Measurements from ENCODE around the gene MUC2.

The MUC2 gene

DNA sequence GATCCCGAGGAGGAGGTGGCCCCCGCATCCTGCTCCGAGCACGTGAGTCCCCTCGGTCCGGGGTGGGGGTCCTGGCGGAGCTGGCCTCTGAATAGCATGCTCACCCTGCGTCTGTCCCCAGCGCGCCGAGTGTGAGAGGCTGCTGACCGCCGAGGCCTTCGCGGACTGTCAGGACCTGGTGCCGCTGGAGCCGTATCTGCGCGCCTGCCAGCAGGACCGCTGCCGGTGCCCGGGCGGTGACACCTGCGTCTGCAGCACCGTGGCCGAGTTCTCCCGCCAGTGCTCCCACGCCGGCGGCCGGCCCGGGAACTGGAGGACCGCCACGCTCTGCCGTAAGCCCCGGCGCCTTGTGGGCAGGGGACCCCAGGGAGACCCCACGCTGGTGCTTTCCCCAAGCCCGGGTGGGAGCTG lies 3.5 kb downstream of the MUC2 start:
- H3K27ac ChIP-seq: no peak overlapping the region
- TF ChIP-seq, protein P1, sequence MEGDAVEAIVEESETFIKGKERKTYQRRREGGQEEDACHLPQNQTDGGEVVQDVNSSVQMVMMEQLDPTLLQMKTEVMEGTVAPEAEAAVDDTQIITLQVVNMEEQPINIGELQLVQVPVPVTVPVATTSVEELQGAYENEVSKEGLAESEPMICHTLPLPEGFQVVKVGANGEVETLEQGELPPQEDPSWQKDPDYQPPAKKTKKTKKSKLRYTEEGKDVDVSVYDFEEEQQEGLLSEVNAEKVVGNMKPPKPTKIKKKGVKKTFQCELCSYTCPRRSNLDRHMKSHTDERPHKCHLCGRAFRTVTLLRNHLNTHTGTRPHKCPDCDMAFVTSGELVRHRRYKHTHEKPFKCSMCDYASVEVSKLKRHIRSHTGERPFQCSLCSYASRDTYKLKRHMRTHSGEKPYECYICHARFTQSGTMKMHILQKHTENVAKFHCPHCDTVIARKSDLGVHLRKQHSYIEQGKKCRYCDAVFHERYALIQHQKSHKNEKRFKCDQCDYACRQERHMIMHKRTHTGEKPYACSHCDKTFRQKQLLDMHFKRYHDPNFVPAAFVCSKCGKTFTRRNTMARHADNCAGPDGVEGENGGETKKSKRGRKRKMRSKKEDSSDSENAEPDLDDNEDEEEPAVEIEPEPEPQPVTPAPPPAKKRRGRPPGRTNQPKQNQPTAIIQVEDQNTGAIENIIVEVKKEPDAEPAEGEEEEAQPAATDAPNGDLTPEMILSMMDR (conservative IDR thresholded peaks at IDR 0.05): no peak
- TF ChIP-seq ZFX (IDR thresholded peaks at IDR 0.05): no peak

DNA sequence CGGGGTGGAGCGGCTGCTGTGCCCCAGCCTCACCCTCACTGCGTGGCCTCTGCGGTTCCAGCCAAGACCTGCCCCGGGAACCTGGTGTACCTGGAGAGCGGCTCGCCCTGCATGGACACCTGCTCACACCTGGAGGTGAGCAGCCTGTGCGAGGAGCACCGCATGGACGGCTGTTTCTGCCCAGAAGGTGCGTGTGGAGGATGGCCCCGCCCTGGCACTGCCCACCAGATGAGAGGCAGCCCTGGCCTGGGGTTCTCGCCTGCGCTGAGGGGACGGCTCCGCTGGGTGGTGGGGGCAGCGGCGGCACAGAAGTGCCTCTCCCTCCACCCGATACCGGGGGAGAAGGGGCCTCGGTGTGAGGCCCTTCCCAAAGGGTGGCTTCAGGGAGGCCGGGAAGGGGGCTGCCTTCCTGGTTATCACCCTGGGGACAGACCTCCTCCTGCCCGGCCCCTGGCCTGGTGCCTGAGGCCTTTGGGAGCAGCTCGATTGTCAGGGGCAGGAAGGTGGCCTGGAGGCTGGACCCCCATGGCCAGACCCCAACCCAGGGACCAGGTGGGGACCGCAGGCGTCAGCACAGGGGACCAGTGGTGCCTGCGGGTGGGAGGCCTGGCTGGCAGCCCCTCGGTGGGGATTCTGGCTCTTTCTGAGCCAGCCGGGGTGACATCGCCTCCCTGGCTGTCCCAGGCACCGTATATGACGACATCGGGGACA lies 7.1 kb downstream of the MUC2 start:
- no peak overlapping the region for H3K27ac ChIP-seq
- TF ChIP-seq, protein P1 (conservative IDR thresholded peaks at IDR 0.05): no peak
- no peak for TF ChIP-seq ZFX (IDR thresholded peaks at IDR 0.05)

DNA sequence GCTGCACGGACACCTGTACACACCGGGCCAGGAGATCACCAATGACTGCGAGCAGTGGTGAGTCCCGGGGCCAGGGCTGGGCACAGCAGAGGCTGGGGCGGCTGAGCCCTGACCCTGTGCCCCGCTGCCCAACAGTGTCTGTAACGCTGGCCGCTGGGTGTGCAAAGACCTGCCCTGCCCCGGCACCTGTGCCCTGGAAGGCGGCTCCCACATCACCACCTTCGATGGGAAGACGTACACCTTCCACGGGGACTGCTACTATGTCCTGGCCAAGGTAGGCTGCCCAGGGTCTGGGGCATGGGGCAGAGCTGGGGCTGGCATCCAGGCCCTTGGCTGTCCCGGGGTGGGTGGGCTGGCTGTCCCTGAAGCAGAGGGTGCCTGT lies 7.7 kb downstream of the MUC2 start:
- TF ChIP-seq ZFX (IDR thresholded peaks at IDR 0.05): no peak
- TF ChIP-seq, protein P1 (conservative IDR thresholded peaks at IDR 0.05): no peak
- H3K27ac ChIP-seq: no peak overlapping the region

DNA sequence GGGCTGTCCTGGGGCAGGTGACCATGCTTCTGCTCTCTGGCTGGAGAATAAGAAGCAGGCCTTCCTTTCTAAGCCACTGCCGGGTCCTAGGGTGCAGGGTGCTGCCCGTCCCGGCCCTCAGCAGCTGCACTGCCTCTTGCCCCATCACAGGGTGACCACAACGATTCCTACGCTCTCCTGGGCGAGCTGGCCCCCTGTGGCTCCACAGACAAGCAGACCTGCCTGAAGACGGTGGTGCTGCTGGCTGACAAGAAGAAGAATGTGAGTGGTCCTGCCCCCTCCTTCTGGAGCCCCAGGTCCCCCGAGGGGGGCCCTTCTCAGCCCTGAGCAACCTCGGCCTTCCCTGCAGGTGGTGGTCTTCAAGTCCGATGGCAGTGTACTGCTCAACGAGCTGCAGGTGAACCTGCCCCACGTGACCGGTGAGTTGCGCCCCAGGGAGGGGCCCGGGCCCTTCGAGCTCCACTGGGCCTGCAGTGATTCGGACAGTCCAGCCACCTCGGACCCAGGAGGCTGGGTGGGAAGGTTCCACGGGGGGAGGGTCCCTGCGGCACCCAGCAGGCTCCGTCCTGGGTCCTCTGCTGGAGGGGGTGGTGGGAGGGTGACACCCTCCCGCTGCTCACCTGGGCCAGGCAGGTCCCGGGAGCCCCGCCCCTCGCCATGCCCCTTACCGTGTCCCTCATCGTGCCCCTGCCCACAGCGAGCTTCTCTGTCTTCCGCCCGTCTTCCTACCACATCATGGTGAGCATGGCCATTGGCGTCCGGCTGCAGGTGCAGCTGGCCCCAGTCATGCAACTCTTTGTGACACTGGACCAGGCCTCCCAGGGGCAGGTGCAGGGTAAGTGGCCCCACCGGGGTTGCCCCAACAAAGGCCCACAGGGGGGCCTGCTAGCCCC lies 8.3 kb downstream of the MUC2 start:
- TF ChIP-seq ZFX (IDR thresholded peaks at IDR 0.05): no peak
- TF ChIP-seq, protein P1 (conservative IDR thresholded peaks at IDR 0.05): no peak

DNA sequence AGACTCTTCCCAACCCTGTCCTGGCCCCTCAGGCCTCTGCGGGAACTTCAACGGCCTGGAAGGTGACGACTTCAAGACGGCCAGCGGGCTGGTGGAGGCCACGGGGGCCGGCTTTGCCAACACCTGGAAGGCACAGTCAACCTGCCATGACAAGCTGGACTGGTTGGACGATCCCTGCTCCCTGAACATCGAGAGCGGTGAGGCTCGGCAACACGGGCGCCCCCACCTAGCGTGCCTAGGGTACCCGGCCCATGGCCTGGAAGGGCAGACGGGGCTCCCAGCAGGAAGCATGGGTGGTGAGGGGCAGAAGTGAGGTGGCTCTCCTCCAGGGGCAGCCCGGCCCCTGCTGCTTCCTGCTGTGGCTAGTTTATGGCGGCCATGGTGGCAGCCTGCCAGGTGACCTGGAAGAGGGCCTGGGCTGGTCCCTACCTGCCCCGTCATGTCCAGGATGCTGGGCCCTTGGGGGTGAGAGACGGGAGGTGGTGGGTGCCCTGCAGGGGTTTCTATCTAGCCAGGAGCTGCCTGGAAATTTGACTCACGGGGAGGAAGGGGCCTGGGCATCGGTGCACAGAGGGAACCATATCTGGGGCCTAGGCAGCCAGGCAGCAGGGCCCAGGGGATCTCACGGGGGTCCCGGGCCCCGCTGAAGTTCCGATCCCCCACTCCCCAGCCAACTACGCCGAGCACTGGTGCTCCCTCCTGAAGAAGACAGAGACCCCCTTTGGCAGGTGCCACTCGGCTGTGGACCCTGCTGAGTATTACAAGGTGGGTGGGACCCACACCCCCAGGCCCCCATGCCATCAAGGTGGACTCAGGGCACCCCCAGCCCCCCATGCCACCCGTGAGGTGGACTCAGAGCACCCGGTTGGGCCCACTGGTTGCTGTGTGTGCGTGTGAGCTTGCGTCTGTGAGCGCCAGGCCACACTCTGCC lies 9.2 kb downstream of the MUC2 start:
- peak overlapping the region; percentile 41 for H3K27ac ChIP-seq
- no peak for TF ChIP-seq ZFX (IDR thresholded peaks at IDR 0.05)
- TF ChIP-seq, protein P1 (conservative IDR thresholded peaks at IDR 0.05): no peak

More for the DNA sequence above, 8.3 kb downstream of the MUC2 start:
- H3K27ac ChIP-seq: peak overlapping the region; percentile 41

DNA sequence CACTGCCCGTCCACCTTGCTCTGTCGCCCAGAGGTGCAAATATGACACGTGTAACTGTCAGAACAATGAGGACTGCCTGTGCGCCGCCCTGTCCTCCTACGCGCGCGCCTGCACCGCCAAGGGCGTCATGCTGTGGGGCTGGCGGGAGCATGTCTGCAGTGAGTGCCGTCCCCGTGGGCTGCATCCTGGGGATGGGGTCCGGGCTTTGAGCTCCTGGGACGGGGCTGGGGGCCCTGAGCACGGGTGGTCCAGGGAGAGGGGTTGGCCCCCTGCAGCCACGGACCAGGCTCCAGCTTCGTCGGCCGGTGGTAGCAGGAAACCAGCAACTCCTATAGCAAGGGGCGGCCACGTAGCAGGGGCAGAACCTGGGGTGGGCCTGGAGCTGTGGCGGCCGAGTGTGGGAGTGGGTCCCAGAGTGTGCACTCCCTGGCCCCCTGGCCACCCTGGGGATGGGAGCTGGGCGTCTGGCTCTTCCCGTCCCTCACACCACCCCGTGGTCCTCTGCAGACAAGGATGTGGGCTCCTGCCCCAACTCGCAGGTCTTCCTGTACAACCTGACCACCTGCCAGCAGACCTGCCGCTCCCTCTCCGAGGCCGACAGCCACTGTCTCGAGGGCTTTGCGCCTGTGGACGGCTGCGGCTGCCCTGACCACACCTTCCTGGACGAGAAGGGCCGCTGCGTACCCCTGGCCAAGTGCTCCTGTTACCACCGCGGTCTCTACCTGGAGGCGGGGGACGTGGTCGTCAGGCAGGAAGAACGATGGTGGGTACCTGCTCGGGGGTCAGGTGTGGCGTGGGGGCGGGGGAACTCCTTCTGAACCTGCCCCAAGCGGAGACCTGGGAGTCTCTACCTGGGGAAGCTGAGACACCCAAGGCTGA lies 10.1 kb downstream of the MUC2 start:
- H3K27ac ChIP-seq: no peak overlapping the region
- TF ChIP-seq, protein P1 (conservative IDR thresholded peaks at IDR 0.05): no peak
- TF ChIP-seq ZFX (IDR thresholded peaks at IDR 0.05): no peak

Measured in C4-2B (cell line).